ENCODE measurements around the gene PTCRA.

Gene PTCRA

DNA sequence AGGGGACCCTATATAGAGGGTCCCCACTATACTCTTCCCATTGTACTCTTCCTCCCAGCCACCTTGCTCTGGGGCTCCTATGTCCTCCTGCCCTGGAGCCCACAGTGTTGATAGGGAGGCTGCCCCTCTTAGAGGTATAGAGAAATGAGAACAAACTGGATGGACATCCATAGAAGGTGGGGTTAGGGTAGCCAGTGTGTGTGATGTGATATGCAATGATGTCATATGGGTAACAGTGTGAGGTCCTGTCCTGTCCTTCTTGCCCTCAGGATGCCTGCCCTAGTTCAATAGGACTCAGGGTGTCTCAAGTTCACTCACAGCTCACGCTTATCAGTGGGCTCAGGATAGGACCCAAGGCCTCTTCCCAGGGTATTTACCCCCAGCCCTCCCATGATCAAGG is 435 bp downstream of the PTCRA start:
- in situ Hi-C loops (cut with MboI; ENCODE audit: low sequenced_read_pairs): no loop called here
- no peaks in the 10 kb centered on the region for H3K27me3 ChIP-seq (ENCODE audit: low read depth)
- H3K4me3 ChIP-seq: no peak overlapping the region
- H3K9me3 ChIP-seq: no peaks in the 10 kb centered on the region
- no peak for DNase-seq (ENCODE audit: low spot score in 2 of 2)
- H3K36me3 ChIP-seq (replicated peaks): no peaks in the 10 kb centered on the region
- H3K4me1 ChIP-seq: no peaks in the 10 kb centered on the region

DNA sequence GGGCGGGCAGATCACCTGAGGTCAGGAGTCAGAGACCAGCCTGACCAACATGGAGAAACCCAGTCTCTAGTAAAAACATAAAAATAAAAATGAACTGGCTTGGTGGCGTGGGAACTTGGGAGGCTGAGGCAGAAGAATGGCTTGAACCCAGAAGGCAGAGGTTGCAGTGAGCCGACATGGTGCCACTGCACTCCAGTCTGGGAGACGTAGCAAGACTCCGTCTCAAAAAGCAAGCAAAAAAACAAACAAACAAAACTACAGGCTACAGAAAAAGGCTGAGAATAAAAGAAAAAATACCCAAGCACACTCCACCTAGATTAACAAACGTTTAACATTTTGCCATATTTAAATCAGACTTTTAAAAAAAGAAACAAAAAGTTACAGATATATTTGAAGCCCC is 5.9 kb downstream of the PTCRA start:
- in situ Hi-C loops (cut with MboI; ENCODE audit: low sequenced_read_pairs): no loop called here
- Histone ChIP-seq H3K27me3 (ENCODE audit: low read depth) (no peaks in the 10 kb centered on the region), H3K9me3 (no peaks in the 10 kb centered on the region), H3K4me3 (no peak overlapping the region), H3K36me3 (replicated peaks) (no peaks in the 10 kb centered on the region), H3K4me1 (peaks cover 3% of the 10 kb centered on the region; the same call in 1 of the 2 replicates)
- DNase-seq (ENCODE audit: low spot score in 2 of 2): no peak

DNA sequence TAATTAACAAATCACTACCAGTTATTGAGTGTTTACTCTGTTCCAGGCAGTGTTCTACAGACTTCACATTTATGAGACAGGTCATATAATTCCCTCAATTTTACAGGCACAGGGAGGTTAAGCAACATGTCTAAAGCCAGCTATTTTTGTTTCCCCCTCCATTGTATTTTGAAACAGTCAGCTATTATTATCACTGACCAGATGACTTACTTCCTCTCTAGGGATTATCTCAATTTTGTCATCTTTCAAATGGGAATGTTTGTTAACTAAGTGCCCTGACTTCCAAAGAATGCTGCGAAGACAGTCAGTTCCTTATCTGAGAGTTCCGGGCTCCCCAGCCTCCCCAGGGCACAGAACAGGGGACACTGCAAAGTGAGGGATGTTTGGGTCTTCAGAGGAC is 7.8 kb downstream of the PTCRA start:
- DNase-seq (ENCODE audit: low spot score in 2 of 2): no peak

GRCh38 chr6:42925248-42925857 is 9.5 kb downstream of the PTCRA start:
- DNase-seq (ENCODE audit: low spot score in 2 of 2): no peak
- no peaks in the 10 kb centered on the region for H3K36me3 ChIP-seq (replicated peaks)
- H3K4me3 ChIP-seq: no peak overlapping the region
- no peaks in the 10 kb centered on the region for H3K9me3 ChIP-seq
- no peaks in the 10 kb centered on the region for H3K27me3 ChIP-seq (ENCODE audit: low read depth)
- in situ Hi-C loops (cut with MboI; ENCODE audit: low sequenced_read_pairs): no loop called here
- H3K4me1 ChIP-seq: peaks cover 3% of the 10 kb centered on the region; the same call in 1 of the 2 replicates

More for the DNA sequence above, 7.8 kb downstream of the PTCRA start:
- H3K36me3 ChIP-seq (replicated peaks): no peaks in the 10 kb centered on the region
- no peak overlapping the region for H3K4me3 ChIP-seq
- peaks cover 3% of the 10 kb centered on the region; the same call in 1 of the 2 replicates for H3K4me1 ChIP-seq
- H3K9me3 ChIP-seq: no peaks in the 10 kb centered on the region
- no peaks in the 10 kb centered on the region for H3K27me3 ChIP-seq (ENCODE audit: low read depth)
- in situ Hi-C loops (cut with MboI; ENCODE audit: low sequenced_read_pairs): no loop called here

DNA sequence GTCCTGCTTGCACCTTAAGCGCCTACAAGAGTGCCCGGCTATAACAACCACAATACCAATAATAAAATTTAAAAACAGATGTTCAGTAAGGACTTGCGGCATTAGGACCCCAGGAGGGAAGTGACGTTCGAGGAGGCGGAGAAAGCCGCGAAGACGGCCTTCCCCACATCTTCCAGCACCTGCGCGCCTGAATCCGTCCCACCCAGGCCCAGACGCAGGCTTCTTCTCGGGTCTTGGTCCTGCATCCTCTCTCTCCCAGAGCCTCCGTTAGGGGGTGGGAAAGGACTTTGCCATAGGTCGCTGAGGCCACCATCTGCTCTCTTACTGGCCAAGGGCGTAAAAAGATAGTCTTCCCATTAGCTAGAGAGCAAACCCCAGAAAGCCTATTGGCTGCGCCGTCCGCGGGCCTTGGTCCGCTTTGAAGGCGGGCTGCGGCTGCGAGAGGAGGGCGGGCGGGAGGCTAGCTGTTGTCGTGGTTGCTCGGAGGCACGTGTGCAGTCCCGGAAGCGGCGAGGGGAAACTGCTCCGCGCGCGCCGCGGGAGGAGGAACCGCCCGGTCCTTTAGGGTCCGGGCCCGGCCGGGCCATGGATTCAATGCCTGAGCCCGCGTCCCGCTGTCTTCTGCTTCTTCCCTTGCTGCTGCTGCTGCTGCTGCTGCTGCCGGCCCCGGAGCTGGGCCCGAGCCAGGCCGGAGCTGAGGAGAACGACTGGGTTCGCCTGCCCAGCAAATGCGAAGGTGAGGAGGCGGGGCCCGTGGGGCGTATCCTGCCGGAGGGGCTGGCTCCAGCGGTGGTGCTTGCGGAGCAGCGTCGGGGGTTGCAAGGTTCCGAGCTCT is 13.3 kb downstream of the PTCRA start, which contains the start of gene CNPY3:
CNPY3 (plus strand) TSS at position 495 of the 835 bp plus-strand sequence; CDS start at position 586, 91 bp downstream.
- peak; percentile 97 to 99 for DNase-seq (ENCODE audit: low spot score in 2 of 2)
- peaks cover 10% of the 10 kb centered on the region; the same call in 1 of the 2 replicates for H3K36me3 ChIP-seq (replicated peaks)
- H3K9me3 ChIP-seq: no peaks in the 10 kb centered on the region
- in situ Hi-C loops (cut with MboI; ENCODE audit: low sequenced_read_pairs): no loop called here
- no peaks in the 10 kb centered on the region for H3K27me3 ChIP-seq (ENCODE audit: low read depth)
- peaks cover 2% of the 10 kb centered on the region; the same call in 1 of the 2 replicates for H3K4me1 ChIP-seq
- H3K4me3 ChIP-seq: peak within 1 kb of the TSS; percentile 60

DNA sequence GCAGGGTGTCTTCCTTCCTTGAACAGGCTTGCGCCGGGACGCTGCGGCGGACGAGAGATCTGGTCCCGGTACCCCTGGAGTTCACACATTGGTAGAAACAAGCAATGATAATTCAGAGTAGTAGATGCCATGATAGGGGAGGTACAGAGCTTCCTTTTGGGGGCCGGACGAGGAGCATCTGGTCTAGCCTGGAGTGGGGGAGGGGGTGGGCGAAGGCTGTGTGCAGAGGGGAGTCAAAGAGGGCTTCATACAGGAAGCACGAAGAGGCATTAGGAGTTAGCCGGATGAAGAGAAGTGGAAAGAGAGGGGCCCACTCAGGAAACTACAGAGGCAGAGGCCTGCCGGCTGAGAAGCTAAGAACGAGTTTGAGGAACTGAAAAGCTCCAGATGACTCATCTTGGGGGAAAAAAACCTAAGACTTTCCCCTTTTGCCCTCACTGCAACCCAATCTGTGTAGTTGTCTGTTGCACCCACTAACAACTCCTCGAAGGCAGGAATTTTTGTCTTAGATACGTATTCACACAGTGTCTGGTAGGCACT is 14.0 kb downstream of the PTCRA start:
- peak in 1 of 2 experiments; percentile 54 for DNase-seq (ENCODE audit: low spot score in 2 of 2)
- peaks cover 2% of the 10 kb centered on the region; the same call in 1 of the 2 replicates for H3K4me1 ChIP-seq
- in situ Hi-C loops (cut with MboI; ENCODE audit: low sequenced_read_pairs): no loop called here

GRCh38 chr6:42932412-42932811 is 16.6 kb downstream of the PTCRA start:
- Histone ChIP-seq H3K36me3 (replicated peaks) (peaks cover 39% of the 10 kb centered on the region), H3K4me3 (no peak overlapping the region), H3K27me3 (ENCODE audit: low read depth) (no peaks in the 10 kb centered on the region), H3K9me3 (no peaks in the 10 kb centered on the region), H3K4me1 (peaks cover 2% of the 10 kb centered on the region; the same call in 1 of the 2 replicates)
- DNase-seq (ENCODE audit: low spot score in 2 of 2): no peak
- in situ Hi-C loops (cut with MboI; ENCODE audit: low sequenced_read_pairs): no loop called here

More for the DNA sequence above, 14.0 kb downstream of the PTCRA start:
- H3K4me3 ChIP-seq: peak overlapping the region; percentile 60
- peaks cover 17% of the 10 kb centered on the region for H3K36me3 ChIP-seq (replicated peaks)
- no peaks in the 10 kb centered on the region for H3K27me3 ChIP-seq (ENCODE audit: low read depth)
- no peaks in the 10 kb centered on the region for H3K9me3 ChIP-seq

DNA sequence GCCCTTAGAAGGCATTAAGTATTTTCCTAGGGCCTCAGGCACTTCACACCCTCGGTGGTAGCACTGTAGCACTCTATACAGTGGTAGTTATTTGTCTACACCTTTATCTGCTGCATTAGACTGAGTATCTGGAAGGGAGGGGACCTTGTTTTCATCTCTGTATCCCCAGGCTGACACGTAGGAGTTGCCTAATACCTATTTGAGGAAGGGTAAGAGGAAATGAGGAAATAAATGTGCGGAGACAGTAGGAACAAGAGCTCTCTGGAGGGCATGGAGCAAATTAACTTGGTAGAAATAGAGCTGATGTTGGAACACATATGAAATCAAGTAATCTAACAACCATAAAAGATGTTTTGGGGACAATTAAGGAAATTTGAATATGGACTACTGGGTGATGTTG is 17.4 kb downstream of the PTCRA start:
- no peak for DNase-seq (ENCODE audit: low spot score in 2 of 2)
- in situ Hi-C loops (cut with MboI; ENCODE audit: low sequenced_read_pairs): no loop called here
- Histone ChIP-seq H3K4me1 (peaks cover 2% of the 10 kb centered on the region; the same call in 1 of the 2 replicates), H3K4me3 (no peak overlapping the region), H3K36me3 (replicated peaks) (peaks cover 39% of the 10 kb centered on the region), H3K27me3 (ENCODE audit: low read depth) (no peaks in the 10 kb centered on the region), H3K9me3 (no peaks in the 10 kb centered on the region)

DNA sequence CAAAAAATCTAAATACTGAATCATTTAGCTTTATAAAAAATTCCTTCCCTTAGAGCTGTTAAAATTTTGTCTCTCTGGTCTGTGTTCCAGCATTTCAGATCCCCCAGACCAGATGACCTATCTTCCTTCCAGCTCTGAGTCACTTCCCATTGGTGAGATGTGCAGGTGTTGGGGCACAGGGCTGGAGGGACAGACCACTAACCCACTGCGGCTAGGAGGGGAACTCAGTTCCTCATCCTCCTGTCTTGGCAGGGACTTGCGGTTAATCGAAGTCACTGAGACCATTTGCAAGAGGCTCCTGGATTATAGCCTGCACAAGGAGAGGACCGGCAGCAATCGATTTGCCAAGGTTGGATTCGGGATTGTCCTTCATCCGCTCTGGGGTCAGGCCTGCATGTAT is 19.5 kb downstream of the PTCRA start:
- Histone ChIP-seq H3K4me1 (peaks cover 2% of the 10 kb centered on the region; the same call in 1 of the 2 replicates), H3K9me3 (no peaks in the 10 kb centered on the region), H3K4me3 (no peak overlapping the region), H3K27me3 (ENCODE audit: low read depth) (no peaks in the 10 kb centered on the region), H3K36me3 (replicated peaks) (peaks cover 39% of the 10 kb centered on the region)
- in situ Hi-C loops (cut with MboI; ENCODE audit: low sequenced_read_pairs): no loop called here
- DNase-seq (ENCODE audit: low spot score in 2 of 2): no peak

- in situ Hi-C loops (cut with MboI; ENCODE audit: low sequenced_read_pairs): no loop called here
- Histone ChIP-seq H3K4me1 (no peaks in the 10 kb centered on the region), H3K4me3 (no peak overlapping the region), H3K36me3 (replicated peaks) (peaks cover 41% of the 10 kb centered on the region), H3K9me3 (no peaks in the 10 kb centered on the region), H3K27me3 (ENCODE audit: low read depth) (no peaks in the 10 kb centered on the region)
- DNase-seq (ENCODE audit: low spot score in 2 of 2): no peak
Measured at GRCh38 chr6:42936398-42936797, 20.5 kb downstream of the PTCRA start.

GRCh38 chr6:42937548-42938427 is 21.9 kb downstream of the PTCRA start:
- Histone ChIP-seq H3K4me3 (no peak overlapping the region), H3K27me3 (ENCODE audit: low read depth) (no peaks in the 10 kb centered on the region), H3K9me3 (no peaks in the 10 kb centered on the region), H3K4me1 (no peaks in the 10 kb centered on the region), H3K36me3 (replicated peaks) (peaks cover 46% of the 10 kb centered on the region)
- no peak for DNase-seq (ENCODE audit: low spot score in 2 of 2)
- in situ Hi-C loops (cut with MboI; ENCODE audit: low sequenced_read_pairs): no loop called here

GRCh38 chr6:42938428-42938796 is 22.6 kb downstream of the PTCRA start:
- Histone ChIP-seq H3K36me3 (replicated peaks) (peaks cover 42% of the 10 kb centered on the region), H3K9me3 (no peaks in the 10 kb centered on the region), H3K4me1 (no peaks in the 10 kb centered on the region), H3K4me3 (no peak overlapping the region), H3K27me3 (ENCODE audit: low read depth) (no peaks in the 10 kb centered on the region)
- in situ Hi-C loops (cut with MboI; ENCODE audit: low sequenced_read_pairs): no loop called here
- no peak for DNase-seq (ENCODE audit: low spot score in 2 of 2)
